ENCODE data around the gene RAD51B. TPM values are rescaled to one million over a fixed set of nuclear protein-coding genes. Genes with fewer than 3 reads are reported as not detected.

RAD51B gene
- total RNA-seq, 1 donor from 2014 or later: 25.1 TPM

DNA sequence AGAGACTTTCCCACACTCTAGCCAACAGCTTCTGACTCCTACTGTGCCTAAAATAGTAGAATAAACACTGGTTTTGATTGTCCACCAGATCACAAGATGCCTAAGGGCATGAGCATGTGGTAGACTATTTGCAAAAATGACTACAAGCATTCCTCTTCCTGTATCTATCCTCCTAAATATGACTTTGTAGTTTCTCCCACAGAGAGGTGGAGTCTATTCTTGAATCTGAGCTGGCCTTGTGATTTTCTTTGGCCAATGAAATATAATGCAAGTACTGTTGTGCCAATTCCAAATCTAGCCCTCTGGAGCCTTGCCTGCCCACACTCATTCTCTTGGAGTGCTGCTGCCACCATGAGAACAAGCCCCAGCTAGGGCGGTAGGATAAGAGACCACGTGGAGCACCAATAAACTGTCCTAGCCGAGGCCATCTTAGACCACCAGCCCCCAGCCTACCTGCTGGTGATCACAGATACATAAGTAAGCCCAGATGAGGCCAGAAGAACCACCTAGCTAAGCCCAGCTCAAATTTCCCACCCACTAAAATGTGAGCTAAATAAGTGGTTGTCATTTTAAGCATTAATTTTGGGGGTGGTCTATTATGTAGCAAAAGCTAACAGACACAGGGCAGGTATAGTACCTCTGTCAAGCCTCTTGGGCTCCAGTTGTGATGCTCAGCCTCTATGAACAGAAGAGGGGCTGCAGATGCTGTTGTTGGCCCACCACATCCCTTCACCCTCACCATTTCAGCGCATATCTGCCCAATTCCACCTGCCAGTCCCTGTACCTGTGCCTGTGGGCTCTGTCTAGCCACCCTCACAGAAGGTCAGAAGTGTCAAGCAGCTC is 955.4 kb downstream of the RAD51B start:
- Mint-ChIP-seq H3K27me3 (ENCODE audit: low read depth) (no peaks in the 10 kb centered on the region), H3K36me3 (ENCODE audit: low read depth) (peaks cover 12% of the 10 kb centered on the region), H3K9me3 (peaks cover 9% of the 10 kb centered on the region), H3K27ac (no peak overlapping the region), H3K4me1 (ENCODE audit: low read depth) (peaks cover 41% of the 10 kb centered on the region), H3K4me3 (ENCODE audit: low read depth) (no peak overlapping the region)
- intact Hi-C loops (cut with micrococcal nuclease): no loop called here
- DNase-seq (ENCODE audit: low spot score): no peak

- H3K27me3 Mint-ChIP-seq (ENCODE audit: low read depth): no peaks in the 10 kb centered on the region
- H3K4me1 Mint-ChIP-seq (ENCODE audit: low read depth): peaks cover 46% of the 10 kb centered on the region
- H3K4me3 Mint-ChIP-seq (ENCODE audit: low read depth): no peak overlapping the region
- intact Hi-C loops (cut with micrococcal nuclease): no loop called here
- peaks cover 12% of the 10 kb centered on the region for H3K36me3 Mint-ChIP-seq (ENCODE audit: low read depth)
- DNase-seq (ENCODE audit: low spot score): no peak
- peaks cover 9% of the 10 kb centered on the region for H3K9me3 Mint-ChIP-seq
- no peak overlapping the region for H3K27ac Mint-ChIP-seq
Observed at GRCh38 chr14:68775614-68776126, 956.1 kb downstream of the RAD51B start.

GRCh38 chr14:68777644-68778043 is 958.1 kb downstream of the RAD51B start:
- no peak for DNase-seq (ENCODE audit: low spot score)
- H3K36me3 Mint-ChIP-seq (ENCODE audit: low read depth): peaks cover 12% of the 10 kb centered on the region
- intact Hi-C loops (cut with micrococcal nuclease): no loop called here
- no peak overlapping the region for H3K27ac Mint-ChIP-seq
- H3K4me3 Mint-ChIP-seq (ENCODE audit: low read depth): no peak overlapping the region
- no peaks in the 10 kb centered on the region for H3K27me3 Mint-ChIP-seq (ENCODE audit: low read depth)
- H3K4me1 Mint-ChIP-seq (ENCODE audit: low read depth): peaks cover 52% of the 10 kb centered on the region
- peaks cover 9% of the 10 kb centered on the region for H3K9me3 Mint-ChIP-seq

Other genes with a start within 250 kb of the RAD51B start
- 14.5 and 21.8 TPM in 2 replicates for gene PIGH, start 219.5 kb upstream of the RAD51B start, total RNA-seq
- 19.2 and 21.1 TPM in 2 replicates for gene ARG2, start 199.9 kb upstream of the RAD51B start, total RNA-seq
- 73.7 and 75.4 TPM in 2 replicates for gene VTI1B, start 145.1 kb upstream of the RAD51B start, total RNA-seq
- 78.4 and 82.9 TPM in 2 replicates for gene RDH11, start 124.0 kb upstream of the RAD51B start, total RNA-seq
- not detected in 2 replicates for gene RDH12, start 117.9 kb upstream of the RAD51B start, total RNA-seq
- 16.0 and 16.2 TPM in 2 replicates for gene ZFYVE26, start 3.2 kb upstream of the RAD51B start, total RNA-seq

Data from activated T-helper 2 cell treated with anti-CD3 and anti-CD28 coated beads, Interferon-gamma antibody, Interleukin-2, Interleukin-4, amounts not matched to agents 10 μg/mL and 5 μg/mL and 100 μg/mL, durations not matched to agents 14 hours and 24 hours and 36 hours (primary cell).